Glutamatergic neuron (in vitro differentiated cells): ENCODE measurements around the gene KCTD17. TPM values are rescaled to one million over a fixed set of nuclear protein-coding genes. Genes with fewer than 3 reads are reported as not detected.

Experiments used
- DNase-seq: peaks from one replicate; pipeline ENCODE4 v3.0.0; 2022
- H3K27ac Mint-ChIP-seq: one replicate; pipeline ENCODE4 v1.8.0; 2020; ENCODE audit warnings: mild to moderate bottlenecking, mixed read lengths, inconsistent platforms; ENCODE audit not compliant: unreplicated experiment
- H3K27me3 Mint-ChIP-seq: one replicate; pipeline ENCODE4 v1.8.0; 2020; ENCODE audit warnings: mild to moderate bottlenecking, moderate library complexity, mixed read lengths, inconsistent platforms; ENCODE audit not compliant: unreplicated experiment
- H3K36me3 Mint-ChIP-seq: one replicate; pipeline ENCODE4 v1.8.0; 2020; ENCODE audit warnings: mild to moderate bottlenecking, mixed read lengths, inconsistent platforms; ENCODE audit not compliant: unreplicated experiment
- H3K4me1 Mint-ChIP-seq: one replicate; pipeline ENCODE4 v1.8.0; 2020; ENCODE audit warnings: mild to moderate bottlenecking, low read depth, mixed read lengths, inconsistent platforms; ENCODE audit not compliant: unreplicated experiment
- H3K4me3 Mint-ChIP-seq: one replicate; pipeline ENCODE4 v1.8.0; 2020; ENCODE audit warnings: mild to moderate bottlenecking, mixed read lengths, inconsistent platforms; ENCODE audit not compliant: unreplicated experiment
- H3K9me3 Mint-ChIP-seq: one replicate; pipeline ENCODE4 v1.8.0; 2020; ENCODE audit warnings: mild to moderate bottlenecking, moderate library complexity, mixed read lengths, inconsistent platforms; ENCODE audit not compliant: unreplicated experiment
- total RNA-seq: library from RNA; stranded (reverse); fragmentation: NEBNext Ultra II Directional; extraction: Animal tissue kit (Norgen Biotek cat#: 25700); gene quantifications from one replicate; pipeline ENCODE4 v1.2.1, GENCODE V29; 2021; ENCODE audit not compliant: unreplicated experiment
- TF ChIP-seq, protein P1 (sequence below): fragments of 200-600 bp; sonication (generic); IDR thresholded peaks from one replicate; pipeline ENCODE4 v1.5.0; 2021; ENCODE audit not compliant: partially characterized antibody, unreplicated experiment

The KCTD17 gene
- total RNA-seq, 1 donor from 2014 or later: 137 TPM

DNA sequence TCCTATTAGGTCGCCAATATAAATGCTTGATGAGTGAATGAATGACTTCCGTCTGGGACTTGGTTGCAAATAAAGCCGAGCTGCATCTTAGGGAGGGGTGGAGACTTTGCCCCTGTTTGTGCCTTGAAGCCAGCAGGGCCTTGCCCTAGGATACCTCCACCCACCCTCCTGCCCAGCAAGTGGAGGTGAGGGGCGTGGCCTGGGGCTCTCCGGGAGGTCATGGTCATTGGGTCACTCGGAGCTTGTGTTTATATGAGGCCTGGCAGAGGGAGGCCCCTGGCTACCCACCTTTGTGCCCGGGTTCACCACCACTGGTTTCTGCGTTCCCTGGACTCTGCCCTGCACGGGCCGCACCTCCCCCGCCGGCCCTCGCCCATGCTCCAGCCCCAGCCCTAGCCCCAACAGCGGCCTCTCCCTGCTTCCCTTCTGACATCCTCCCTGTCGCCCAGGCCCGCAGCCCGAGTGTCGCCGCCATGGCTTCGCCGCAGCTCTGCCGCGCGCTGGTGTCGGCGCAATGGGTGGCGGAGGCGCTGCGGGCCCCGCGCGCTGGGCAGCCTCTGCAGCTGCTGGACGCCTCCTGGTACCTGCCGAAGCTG lies 27.7 kb upstream of the KCTD17 start:
- Mint-ChIP-seq H3K9me3 (peaks cover 2% of the 10 kb centered on the region), H3K36me3 (no peaks in the 10 kb centered on the region), H3K27me3 (no peaks in the 10 kb centered on the region), H3K4me1 (peaks cover 5% of the 10 kb centered on the region), H3K27ac (no peak overlapping the region), H3K4me3 (no peak overlapping the region)
- TF ChIP-seq, protein P1, sequence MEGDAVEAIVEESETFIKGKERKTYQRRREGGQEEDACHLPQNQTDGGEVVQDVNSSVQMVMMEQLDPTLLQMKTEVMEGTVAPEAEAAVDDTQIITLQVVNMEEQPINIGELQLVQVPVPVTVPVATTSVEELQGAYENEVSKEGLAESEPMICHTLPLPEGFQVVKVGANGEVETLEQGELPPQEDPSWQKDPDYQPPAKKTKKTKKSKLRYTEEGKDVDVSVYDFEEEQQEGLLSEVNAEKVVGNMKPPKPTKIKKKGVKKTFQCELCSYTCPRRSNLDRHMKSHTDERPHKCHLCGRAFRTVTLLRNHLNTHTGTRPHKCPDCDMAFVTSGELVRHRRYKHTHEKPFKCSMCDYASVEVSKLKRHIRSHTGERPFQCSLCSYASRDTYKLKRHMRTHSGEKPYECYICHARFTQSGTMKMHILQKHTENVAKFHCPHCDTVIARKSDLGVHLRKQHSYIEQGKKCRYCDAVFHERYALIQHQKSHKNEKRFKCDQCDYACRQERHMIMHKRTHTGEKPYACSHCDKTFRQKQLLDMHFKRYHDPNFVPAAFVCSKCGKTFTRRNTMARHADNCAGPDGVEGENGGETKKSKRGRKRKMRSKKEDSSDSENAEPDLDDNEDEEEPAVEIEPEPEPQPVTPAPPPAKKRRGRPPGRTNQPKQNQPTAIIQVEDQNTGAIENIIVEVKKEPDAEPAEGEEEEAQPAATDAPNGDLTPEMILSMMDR: no peak
- DNase-seq: no peak

DNA sequence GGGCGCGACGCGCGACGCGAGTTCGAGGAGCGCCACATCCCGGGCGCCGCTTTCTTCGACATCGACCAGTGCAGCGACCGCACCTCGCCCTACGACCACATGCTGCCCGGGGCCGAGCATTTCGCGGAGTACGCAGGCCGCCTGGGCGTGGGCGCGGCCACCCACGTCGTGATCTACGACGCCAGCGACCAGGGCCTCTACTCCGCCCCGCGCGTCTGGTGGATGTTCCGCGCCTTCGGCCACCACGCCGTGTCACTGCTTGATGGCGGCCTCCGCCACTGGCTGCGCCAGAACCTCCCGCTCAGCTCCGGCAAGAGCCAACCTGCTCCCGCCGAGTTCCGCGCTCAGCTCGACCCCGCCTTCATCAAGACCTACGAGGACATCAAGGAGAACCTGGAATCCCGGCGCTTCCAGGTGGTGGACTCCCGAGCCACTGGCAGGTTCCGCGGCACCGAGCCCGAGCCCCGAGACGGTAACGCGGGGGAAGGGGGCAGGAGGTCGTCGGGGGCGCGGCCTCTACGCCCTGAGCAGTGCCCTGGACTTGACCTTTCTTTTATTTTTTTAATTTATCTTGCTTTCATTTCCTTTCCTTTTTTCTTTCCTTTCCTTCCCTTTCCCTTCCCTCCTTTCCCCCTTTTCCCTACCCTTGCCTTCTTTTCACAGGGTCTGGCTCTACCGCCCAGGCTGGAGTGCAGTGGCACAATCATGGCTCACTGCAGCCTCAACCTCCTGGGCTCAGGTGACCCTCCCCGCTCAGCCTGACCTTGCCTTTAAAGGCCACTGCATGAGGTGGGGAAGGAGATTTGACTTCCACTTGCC lies 27.0 kb upstream of the KCTD17 start:
- Mint-ChIP-seq H3K36me3 (no peaks in the 10 kb centered on the region), H3K27ac (no peak overlapping the region), H3K9me3 (peaks cover 2% of the 10 kb centered on the region), H3K27me3 (peaks cover 2% of the 10 kb centered on the region), H3K4me1 (peaks cover 5% of the 10 kb centered on the region), H3K4me3 (no peak overlapping the region)
- DNase-seq: no peak
- TF ChIP-seq, protein P1: no peak

DNA sequence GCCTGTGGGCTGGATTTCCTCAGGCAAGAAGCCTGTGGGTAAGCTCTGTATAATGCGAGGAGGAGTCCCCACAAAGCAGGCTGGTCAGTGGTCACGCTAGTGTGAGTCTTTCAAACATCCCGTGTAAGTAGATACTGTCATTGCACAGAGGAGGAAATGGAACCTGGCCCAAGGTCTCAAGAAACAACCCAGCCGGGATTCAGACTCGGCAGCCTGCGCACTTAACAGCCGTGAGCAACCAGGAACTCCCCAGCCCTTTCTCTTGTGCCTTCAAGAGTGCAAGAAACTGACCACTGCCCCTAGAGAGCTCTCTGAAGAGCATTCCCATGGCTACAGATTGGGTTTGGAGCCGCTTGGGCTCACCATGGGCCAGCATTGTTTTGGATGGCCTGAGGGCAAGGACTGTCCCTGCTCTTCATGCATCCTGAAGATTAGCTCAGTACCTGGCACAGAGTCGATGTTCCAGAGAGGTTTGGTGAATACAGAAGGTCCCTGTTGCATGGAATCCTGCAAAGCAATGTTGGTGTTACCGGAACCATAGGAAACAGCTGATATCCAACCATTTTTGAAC lies 26.0 kb upstream of the KCTD17 start:
- Mint-ChIP-seq H3K27ac (no peak overlapping the region), H3K36me3 (no peaks in the 10 kb centered on the region), H3K9me3 (peaks cover 2% of the 10 kb centered on the region), H3K4me1 (peaks cover 4% of the 10 kb centered on the region), H3K27me3 (peaks cover 2% of the 10 kb centered on the region), H3K4me3 (no peak overlapping the region)
- DNase-seq: no peak
- TF ChIP-seq, protein P1: no peak

DNA sequence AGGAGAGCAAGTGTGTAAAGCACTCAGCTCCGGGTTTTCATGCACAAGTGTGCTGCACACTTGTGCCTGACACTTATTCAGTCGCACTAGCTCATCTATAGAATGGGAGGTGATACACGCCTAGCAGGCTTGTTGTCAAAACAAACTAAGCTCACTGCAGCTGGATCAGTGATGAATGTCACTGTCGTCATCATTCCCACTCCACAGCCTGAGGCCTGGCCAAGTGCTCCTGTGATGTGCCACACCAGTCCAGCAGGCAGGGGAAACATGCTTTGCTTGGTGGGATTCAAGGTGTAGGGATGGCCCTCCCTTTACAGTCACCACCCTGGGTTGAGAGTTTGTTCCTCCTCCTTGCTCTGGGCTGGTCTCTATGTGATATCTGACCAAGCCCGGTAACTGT lies 25.2 kb upstream of the KCTD17 start:
- Mint-ChIP-seq H3K4me1 (peaks cover 4% of the 10 kb centered on the region), H3K27ac (no peak overlapping the region), H3K27me3 (peaks cover 2% of the 10 kb centered on the region), H3K4me3 (no peak overlapping the region), H3K9me3 (peaks cover 2% of the 10 kb centered on the region), H3K36me3 (no peaks in the 10 kb centered on the region)
- TF ChIP-seq, protein P1: no peak
- DNase-seq: no peak

DNA sequence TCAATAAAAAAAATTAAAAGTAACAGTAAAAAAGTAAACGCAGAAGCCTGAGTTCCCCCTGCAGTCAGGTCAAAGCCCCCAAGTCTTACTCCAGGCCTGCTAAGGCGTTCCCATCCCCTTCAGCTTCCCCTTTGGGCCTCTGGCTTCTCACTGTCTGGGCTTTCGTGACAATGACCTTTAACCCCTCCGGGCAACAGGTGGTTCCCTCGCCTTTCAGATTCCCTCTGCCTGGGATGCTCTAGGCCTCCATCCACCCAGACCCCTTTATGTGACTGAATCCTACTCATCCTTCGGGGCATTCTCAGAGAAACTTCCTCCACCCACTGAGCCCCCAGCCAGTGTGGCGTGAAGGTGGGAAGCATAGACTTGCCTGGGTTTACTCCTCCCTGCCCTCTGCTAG lies 24.0 kb upstream of the KCTD17 start:
- Mint-ChIP-seq H3K9me3 (peaks cover 2% of the 10 kb centered on the region), H3K36me3 (no peaks in the 10 kb centered on the region), H3K27me3 (peaks cover 2% of the 10 kb centered on the region), H3K4me1 (no peaks in the 10 kb centered on the region), H3K4me3 (no peak overlapping the region), H3K27ac (no peak overlapping the region)
- no peak for DNase-seq
- TF ChIP-seq, protein P1: no peak
